Prostate gland (tissue), 2 donors: Measurements from ENCODE around the gene MICU1.

Experiments
- CTCF ChIP-seq, 4 experiments: fragments of 200-600 bp in 2 of 4; fragments of 450-650 bp in 2 of 4; sonication (generic) in 2 of 4; IDR thresholded peaks; 1 replicate in 3 of 4; 2 replicates in 1 of 4; pipeline ENCODE4 v1.5.1; 2016 to 2019; ENCODE audit warnings: antibody characterized with exemption in 4 of 4, mild to moderate bottlenecking in 2 of 4, moderate library complexity in 2 of 4
- POLR2A ChIP-seq: fragments of 450-650 bp; IDR thresholded peaks from one replicate; pipeline ENCODE4 v1.6.1; 2016; ENCODE audit warnings: antibody characterized with exemption, mild to moderate bottlenecking

DNA sequence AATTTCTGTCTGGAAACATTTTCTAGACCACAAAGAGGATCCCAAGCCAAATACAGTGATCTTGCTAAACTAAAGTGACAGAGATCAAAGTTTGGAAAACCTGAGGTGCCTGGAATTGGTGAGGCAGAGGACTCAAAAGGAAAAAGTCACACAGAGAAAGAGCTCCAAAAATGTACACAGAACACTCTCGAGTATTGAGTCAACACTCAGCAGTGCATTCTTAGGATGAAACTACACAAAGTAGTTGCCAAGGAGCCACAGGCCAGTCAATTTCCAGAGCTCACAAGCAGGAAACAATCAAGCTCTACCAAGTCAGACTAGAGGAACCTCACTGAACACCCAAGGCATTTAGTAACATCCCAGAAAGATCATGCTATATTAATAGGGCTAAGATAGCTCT, 61.3 kb downstream of the MICU1 start:
- TF ChIP-seq CTCF (IDR thresholded peaks at IDR 0.05) (no peak), POLR2A (no peak)
